H1 (cell line): ENCODE results near the gene AKIRIN2. TPM values are rescaled to one million over a fixed set of nuclear protein-coding genes. Genes with fewer than 3 reads are reported as not detected.

Experiments used
- CTCF ChIA-PET: fragments of 300-600 bp; sonication (Branson Sonifier 250); formaldehyde crosslinking; loops from one replicate; lab custom pipeline; 2021; ENCODE audit not compliant: partially characterized antibody; lab: Charles Lee
- POLR2A ChIA-PET: fragments of 300-600 bp; sonication (Branson Sonifier 250); formaldehyde crosslinking; loops from one replicate; lab custom pipeline; 2021; ENCODE audit warnings: inconsistent platforms; ENCODE audit not compliant: partially characterized antibody; lab: Charles Lee
- DNase-seq, 2 experiments: peaks; one replicate each; pipeline versions ENCODE4 v3.0.0 to v3.0.0-alpha.2; 2010 to 2022; ENCODE audit warnings: low spot score in 2 of 2, low read depth in 1 of 2, mixed read lengths in 1 of 2
- FAIRE-seq: peaks from 2 replicates; lab custom pipeline; 2011; peaks lifted over from hg19 to GRCh38; lab: Jason Lieb, UNC
- H2AFZ ChIP-seq: 2 replicates; pipeline ENCODE4 v1.8.1; 2012; ENCODE audit warnings: low read length, inconsistent platforms
- H2AK5ac ChIP-seq: 2 replicates; pipeline ENCODE4 v1.6.1; 2013; ENCODE audit warnings: low read depth, low read length
- H2BK120ac ChIP-seq: replicated peaks from 2 replicates; pipeline ENCODE3; 2013; ENCODE audit warnings: low read depth, low read length, inconsistent platforms
- H2BK12ac ChIP-seq: 2 replicates; pipeline ENCODE4 v1.6.1; 2013; ENCODE audit warnings: low read depth, low read length
- H2BK15ac ChIP-seq: 2 replicates; pipeline ENCODE4 v1.6.1; 2013; ENCODE audit warnings: low read length
- H2BK20ac ChIP-seq: 2 replicates; pipeline ENCODE4 v1.6.1; 2013; ENCODE audit warnings: low read length
- H2BK5ac ChIP-seq: 2 replicates; pipeline ENCODE4 v1.6.1; 2013; ENCODE audit warnings: low read depth, low read length
- H3K14ac ChIP-seq: 2 replicates; pipeline ENCODE4 v1.6.1; 2013; ENCODE audit warnings: inconsistent platforms; ENCODE audit not compliant: insufficient read length
- H3K18ac ChIP-seq: 2 replicates; pipeline ENCODE4 v1.6.1; 2013; ENCODE audit warnings: low read length; ENCODE audit errors: extremely low read depth
- H3K23ac ChIP-seq: 2 replicates; pipeline ENCODE4 v1.6.1; 2013; ENCODE audit warnings: inconsistent platforms; ENCODE audit not compliant: insufficient read length
- H3K23me2 ChIP-seq: 2 replicates; pipeline ENCODE4 v1.6.1; 2013; ENCODE audit warnings: low read depth, low read length
- H3K27ac ChIP-seq: 2 replicates; pipeline ENCODE4 v1.6.1; 2011; ENCODE audit warnings: low read depth, low read length, inconsistent platforms
- H3K27me3 ChIP-seq, 4 experiments: replicated peaks in 1 of 4; 1 replicate in 1 of 4; 2 replicates in 3 of 4; pipeline versions ENCODE4 v1.6.1 to v1.8.1; 2011 to 2013; ENCODE audit warnings: low read length in 3 of 4, mild to moderate bottlenecking in 3 of 4, inconsistent platforms in 2 of 4, mixed read lengths in 2 of 4, moderate library complexity in 1 of 4; ENCODE audit not compliant: control insufficient read depth in 3 of 4, insufficient read depth in 3 of 4; ENCODE audit errors: extremely low read depth in 1 of 4
- H3K36me3 ChIP-seq, 4 experiments: 2 replicates each; pipeline versions ENCODE4 v1.6.1 to v1.8.1; 2011 to 2013; ENCODE audit warnings: mild to moderate bottlenecking in 4 of 4, low read length in 3 of 4, moderate library complexity in 2 of 4, control low read depth in 1 of 4, inconsistent platforms in 1 of 4; ENCODE audit not compliant: insufficient read depth in 4 of 4, control insufficient read depth in 2 of 4
- H3K4ac ChIP-seq: replicated peaks from 2 replicates; pipeline ENCODE3; 2013; ENCODE audit warnings: low read length, low read depth, mixed read lengths, inconsistent platforms; ENCODE audit not compliant: insufficient read length
- H3K4me1 ChIP-seq, 4 experiments: replicated peaks in 1 of 4; 1 replicate in 1 of 4; 2 replicates in 3 of 4; pipeline versions ENCODE4 v1.6.1 to v1.8.1; 2011 to 2013; ENCODE audit warnings: low read length in 3 of 4, inconsistent platforms in 2 of 4, mixed read lengths in 1 of 4; ENCODE audit not compliant: insufficient read depth in 4 of 4, control insufficient read depth in 3 of 4
- H3K4me2 ChIP-seq, 2 experiments: 2 replicates each; pipeline versions ENCODE4 v1.6.1 to v1.8.1; 2011 to 2013; ENCODE audit warnings: low read depth in 2 of 2, low read length in 2 of 2, control low read depth in 1 of 2, inconsistent platforms in 1 of 2, mild to moderate bottlenecking in 1 of 2; ENCODE audit not compliant: insufficient read depth in 1 of 2
- H3K4me3 ChIP-seq, 4 experiments: fragments of 200-600, 300-600 bp in 1 of 4; sonication (generic), shearing (Covaris generic), sonication (Bioruptor Twin) in 1 of 4; 2 replicates each; pipeline versions ENCODE4 v1.5.1 to v1.8.1; 2011 to 2016; ENCODE audit warnings: low read length in 4 of 4, low read depth in 3 of 4, control low read depth in 2 of 4, inconsistent platforms in 2 of 4, mild to moderate bottlenecking in 2 of 4, mixed read lengths in 1 of 4, moderate library complexity in 1 of 4; ENCODE audit not compliant: insufficient read depth in 2 of 4; ENCODE audit errors: extremely low read depth in 1 of 4
- H3K56ac ChIP-seq: replicated peaks from 2 replicates; pipeline ENCODE3; 2013; ENCODE audit warnings: low read depth, mild to moderate bottlenecking, mixed read lengths, low read length, inconsistent platforms; ENCODE audit not compliant: insufficient read length
- H3K79me1 ChIP-seq: 2 replicates; pipeline ENCODE4 v1.6.1; 2013; ENCODE audit warnings: low read depth, low read length, control low read depth
- H3K79me2 ChIP-seq, 2 experiments: 2 replicates each; pipeline versions ENCODE4 v1.6.1 to v1.8.1; 2012 to 2013; ENCODE audit warnings: low read length in 2 of 2, mild to moderate bottlenecking in 2 of 2, inconsistent platforms in 1 of 2; ENCODE audit not compliant: insufficient read depth in 2 of 2, control insufficient read depth in 1 of 2
- H3K9ac ChIP-seq, 4 experiments: replicated peaks in 1 of 4; 1 replicate in 1 of 4; 2 replicates in 3 of 4; pipeline versions ENCODE4 v1.6.1 to v1.8.1; 2011 to 2013; ENCODE audit warnings: low read depth in 3 of 4, low read length in 3 of 4, control low read depth in 2 of 4, mild to moderate bottlenecking in 2 of 4, moderate library complexity in 2 of 4, inconsistent platforms in 1 of 4; ENCODE audit errors: extremely low read depth in 1 of 4
- H3K9me3 ChIP-seq, 2 experiments: 2 replicates each; pipeline versions ENCODE4 v1.6.1 to v1.8.1; 2012 to 2013; ENCODE audit warnings: mild to moderate bottlenecking in 2 of 2, moderate library complexity in 2 of 2, control low read depth in 1 of 2, inconsistent platforms in 1 of 2, low read depth in 1 of 2, low read length in 1 of 2, mixed read lengths in 1 of 2; ENCODE audit not compliant: insufficient read depth in 2 of 2
- H4K20me1 ChIP-seq, 2 experiments: replicated peaks in 1 of 2; 2 replicates each; pipeline versions ENCODE3 to v1.8.1; 2011 to 2013; ENCODE audit warnings: inconsistent platforms in 2 of 2, low read length in 2 of 2, mild to moderate bottlenecking in 1 of 2; ENCODE audit not compliant: insufficient read depth in 2 of 2, control insufficient read depth in 1 of 2
- H4K5ac ChIP-seq: 2 replicates; pipeline ENCODE4 v1.6.1; 2013; ENCODE audit warnings: low read length, low read depth, mixed read lengths, inconsistent platforms; ENCODE audit not compliant: insufficient read length
- H4K8ac ChIP-seq: 2 replicates; pipeline ENCODE4 v1.8.0; 2013; ENCODE audit warnings: mild to moderate bottlenecking, moderate library complexity, low read length, inconsistent platforms; ENCODE audit not compliant: insufficient read depth; ENCODE audit errors: extremely low read depth
- H4K91ac ChIP-seq: replicated peaks from 2 replicates; pipeline ENCODE3; 2013; ENCODE audit warnings: low read length, mixed read lengths, inconsistent platforms; ENCODE audit not compliant: insufficient read length
- CHD1 ChIP-seq: IDR thresholded peaks from 2 replicates; pipeline ENCODE4 v1.6.1; 2012; ENCODE audit warnings: low read depth, low read length, improper control_type of control experiment
- GABPA ChIP-seq: IDR thresholded peaks from 2 replicates; pipeline ENCODE4 v1.6.1; 2011; ENCODE audit warnings: mild to moderate bottlenecking, low read length, moderate library complexity, borderline replicate concordance; ENCODE audit not compliant: insufficient read depth
- PHF8 ChIP-seq: fragments of 200-600 bp; sonication (generic); conservative IDR thresholded peaks from 2 replicates; pipeline ENCODE4 v1.7.1; 2012; ENCODE audit warnings: low read depth, mild to moderate bottlenecking, inconsistent platforms, low read length, moderate library complexity
- SAP30 ChIP-seq: fragments of 300-600 bp; sonication (generic); IDR thresholded peaks from 2 replicates; pipeline ENCODE4 v1.7.1; 2012; ENCODE audit warnings: low read length, moderate library complexity, mild to moderate bottlenecking, inconsistent platforms; ENCODE audit not compliant: insufficient read depth, insufficient replicate concordance
- SIX5 ChIP-seq: IDR thresholded peaks from 2 replicates; pipeline ENCODE4 v1.6.1; 2011; ENCODE audit warnings: mild to moderate bottlenecking, low read depth, low read length
- TEAD4 ChIP-seq: IDR thresholded peaks from 2 replicates; pipeline ENCODE4 v1.6.1; 2012; ENCODE audit warnings: low read depth, low read length, inconsistent platforms, mixed read lengths
- WGBS, 2 experiments: shearing (Covaris generic) in 1 of 2; methylation state at CpG; one replicate each; pipeline versions ENCODE4 v1.1.6 to v1.1.7; 2013 to 2015; ENCODE audit warnings: low lambda C conversion rate in 2 of 2, mixed read lengths in 2 of 2, inconsistent platforms in 1 of 2, low coverage in 1 of 2, missing lambda C conversion rate in 1 of 2; ENCODE audit not compliant: insufficient replicate concordance in 2 of 2, insufficient coverage in 1 of 2, insufficient read length in 1 of 2; ENCODE audit errors: extremely low coverage in 1 of 2, missing lambda C conversion rate in 1 of 2; 5-methylcytosine and 5-hydroxymethylcytosine counted together
- polyA plus RNA-seq, 7 experiments: library from polyadenylated mRNA; depleted of rRNA in 3 of 7; stranded (reverse) in 5 of 7; unstranded in 2 of 7; fragments of >200 nt in 5 of 7; fragments of 200-250 nt in 2 of 7; gene quantifications; 1 replicate in 5 of 7; 2 replicates in 1 of 7; 4 replicates in 1 of 7; pipeline versions ENCODE4 v1.2.1 to v1.2.3, GENCODE V29; 2011 to 2013; ENCODE audit warnings: missing spikeins in 2 of 7, mixed read lengths in 2 of 7
- total RNA-seq: library from RNA; stranded (reverse); fragmentation: NEBNext Ultra II Directional; extraction: Animal tissue kit (Norgen Biotek cat#: 25700); gene quantifications from 2 replicates; pipeline ENCODE4 v1.2.1, GENCODE V29; 2021

The AKIRIN2 gene
- total and polyA plus RNA-seq, 2 of the 8 experiments (the other 6 are each of a cell fraction or from before 2014, with no cell fraction given) = 35.6 to 75.3 TPM

GRCh38 chr6:87683890-87684289 lies 18.1 kb downstream of the AKIRIN2 start:
- Histone ChIP-seq H3K4me1 (no peaks in the 10 kb centered on the region; a peak in 1 of 7 replicates), H2BK120ac (no peak overlapping the region), H3K56ac (no peak overlapping the region), H4K8ac (no peak overlapping the region), H3K36me3 (peaks cover 3 to 13% (median 4%) of the 10 kb centered on the region in 4 experiments; a peak in 3 of 8 replicates), H2BK12ac (no peak overlapping the region), H4K91ac (no peak overlapping the region), H2BK15ac (no peak overlapping the region), H3K9ac (no peak overlapping the region), H3K4me2 (no peak overlapping the region), H3K4me3 (no peak overlapping the region), H3K79me1 (peaks cover 5% of the 10 kb centered on the region), H3K23ac (no peak overlapping the region), H3K4ac (no peak overlapping the region), H4K5ac (no peak overlapping the region), H3K27ac (no peak overlapping the region), H3K18ac (no peak overlapping the region), H3K27me3 (no peaks in the 10 kb centered on the region), H2AFZ (no peak overlapping the region), H4K20me1 (peaks cover 9 to 17% of the 10 kb centered on the region in 2 experiments), H3K79me2 (peaks cover 19 to 99% of the 10 kb centered on the region in 2 experiments), H3K14ac (no peak overlapping the region), H2BK5ac (no peak overlapping the region), H3K9me3 (no peaks in the 10 kb centered on the region), H2AK5ac (no peak overlapping the region), H3K23me2 (no peaks in the 10 kb centered on the region), H2BK20ac (no peak overlapping the region)
- ChIA-PET POLR2A (interaction anchor here (1.0 kb wide), 1 partner anchor 18 kb away, joined by 3 read pairs; no protein-coding TSS in a partner anchor), CTCF (interaction anchor here (0.6 to 1.7 kb wide), 2 partner anchors 11 to 1267 kb away, joined by 3 read pairs; no protein-coding TSS in a partner anchor)
- WGBS, 2 experiments = 98% methylated on average over 3 of the region's 3 CpGs; no CpG with 5 or more reads in 1 of the 2 experiments
- no peak for FAIRE-seq
- DNase-seq = no peak
- TF ChIP-seq SAP30 (no peak), GABPA (no peak), TEAD4 (no peak), PHF8 (no peak), CHD1 (no peak), SIX5 (no peak)
